HG03064 (cell line): ENCODE data around the gene RTBDN.

Experiments
- ATAC-seq: cut with Tn5 transposase; IDR thresholded peaks from one replicate; pipeline ENCODE4 v1.9.1; 2021; ENCODE audit warnings: low read depth; ENCODE audit not compliant: unreplicated experiment

RTBDN gene

GRCh38 chr19:12793290-12794195 lies 40.8 kb downstream of the RTBDN start:
- ATAC-seq, result no peak

- ATAC-seq, result no peak
These were observed 41.5 kb downstream of the RTBDN start for GRCh38 chr19:12792853-12793289.

GRCh38 chr19:12792051-12792852 lies 42.1 kb downstream of the RTBDN start:
- ATAC-seq, result no peak

GRCh38 chr19:12791345-12792050 lies 42.9 kb downstream of the RTBDN start, which contains the start of gene JUNB:
TSS of gene JUNB (plus strand) at chr19:12791486. CDS start at chr19:12791772, 286 bp downstream.
- no peak for ATAC-seq

- no peak for ATAC-seq
These were observed 43.6 kb downstream of the RTBDN start for GRCh38 chr19:12790628-12791344.

GRCh38 chr19:12789904-12790619 lies 44.3 kb downstream of the RTBDN start:
- peak; percentile 46 for ATAC-seq

- ATAC-seq, result no peak
These were observed 45.1 kb downstream of the RTBDN start for GRCh38 chr19:12789098-12789903.

GRCh38 chr19:12788682-12789097 lies 45.7 kb downstream of the RTBDN start:
- no peak for ATAC-seq

- ATAC-seq, result no peak
These were observed 46.2 kb downstream of the RTBDN start for GRCh38 chr19:12788042-12788681.

GRCh38 chr19:12787458-12787857 lies 46.9 kb downstream of the RTBDN start:
- ATAC-seq, result no peak

- ATAC-seq, result no peak
These were observed 47.4 kb downstream of the RTBDN start for GRCh38 chr19:12786952-12787351.

GRCh38 chr19:12786141-12786870 lies 48.1 kb downstream of the RTBDN start:
- ATAC-seq, result no peak

- ATAC-seq, result no peak
These were observed 48.8 kb downstream of the RTBDN start for GRCh38 chr19:12785431-12786031.

GRCh38 chr19:12784871-12785430 lies 49.4 kb downstream of the RTBDN start:
- no peak for ATAC-seq

GRCh38 chr19:12784394-12784870 lies 49.9 kb downstream of the RTBDN start:
- no peak for ATAC-seq

- ATAC-seq, result no peak
These were observed 50.5 kb downstream of the RTBDN start for GRCh38 chr19:12783849-12784393.
